HL-60/S4 treated with phorbol 12-myristate 13-acetate at 8.2 ng/mL for 4 days and 3 days (cell line): ENCODE results near the gene PRR5L.
"Not testable (repeated sequence)": the region's sequence is repeated elsewhere in the genome, so short reads cannot be mapped to it uniquely, and the experiment has no call there.

Experiments used
- in situ Hi-C: fragments of 300-500 bp; cut with MboI; formaldehyde crosslinking; loops from 2 replicates; pipeline ENCODE4 v1.15.0; 2022; ENCODE audit warnings: low sequenced_read_pairs

Gene PRR5L

GRCh38 chr11:36483042-36483441 is 187.0 kb downstream of the PRR5L start:
- in situ Hi-C loops = loop anchor here (25.0 kb wide), 1 partner anchor 871 kb away; the partner anchor contains the start of gene FJX1

GRCh38 chr11:36485298-36486002 is 189.4 kb downstream of the PRR5L start:
- in situ Hi-C loops = loop anchor here (25.0 kb wide), 1 partner anchor 873 kb away; the partner anchor contains the start of gene FJX1

- in situ Hi-C loops = loop anchor here (25.0 kb wide), 1 partner anchor 875 kb away; the partner anchor contains the start of gene FJX1
Measured at GRCh38 chr11:36487619-36488018, 191.5 kb downstream of the PRR5L start.

- in situ Hi-C loops = loop anchor here (25.0 kb wide), 1 partner anchor 876 kb away; the partner anchor contains the start of gene FJX1
Measured at GRCh38 chr11:36488096-36488495, 192.0 kb downstream of the PRR5L start.

- in situ Hi-C loops = loop anchor here (25.0 kb wide), 1 partner anchor 878 kb away; the partner anchor contains the start of gene FJX1
Measured at GRCh38 chr11:36490026-36490806, 194.1 kb downstream of the PRR5L start.

- in situ Hi-C loops = loop anchor here (25.0 kb wide), 1 partner anchor 881 kb away; the partner anchor contains the start of gene FJX1
Measured at GRCh38 chr11:36492724-36493304, 196.7 kb downstream of the PRR5L start.

GRCh38 chr11:36493332-36493731 is 197.2 kb downstream of the PRR5L start:
- in situ Hi-C loops = loop anchor here (25.0 kb wide), 1 partner anchor 881 kb away; the partner anchor contains the start of gene FJX1

- in situ Hi-C loops = loop anchor here (25.0 kb wide), 1 partner anchor 886 kb away; the partner anchor contains the start of gene FJX1
Measured at GRCh38 chr11:36498721-36499120, 202.6 kb downstream of the PRR5L start.

- in situ Hi-C loops = loop anchor here (25.0 kb wide), 1 partner anchor 887 kb away; the partner anchor contains the start of gene FJX1
Measured at GRCh38 chr11:36499315-36499714, 203.2 kb downstream of the PRR5L start.

GRCh38 chr11:36500315-36500721 is 204.2 kb downstream of the PRR5L start:
- in situ Hi-C loops = no loop called here

GRCh38 chr11:36501236-36501635 is 205.1 kb downstream of the PRR5L start:
- in situ Hi-C loops = no loop called here

- in situ Hi-C loops = no loop called here
Measured at GRCh38 chr11:36507824-36508489, 211.9 kb downstream of the PRR5L start.

- in situ Hi-C loops = no loop called here
Measured at GRCh38 chr11:36508743-36509142, 212.7 kb downstream of the PRR5L start.

GRCh38 chr11:36509201-36509639 is 213.1 kb downstream of the PRR5L start:
- in situ Hi-C loops = no loop called here

GRCh38 chr11:36509694-36510593 is 213.9 kb downstream of the PRR5L start, which contains the start of gene TRAF6:
Gene TRAF6, minus strand, starts transcription at chr11:36510272. Its CDS starts 8,757 bp downstream, at chr11:36501515.
- in situ Hi-C loops = no loop called here

GRCh38 chr11:36510594-36510942 is 214.5 kb downstream of the PRR5L start:
- in situ Hi-C loops = no loop called here

GRCh38 chr11:36511062-36511461 is 215.0 kb downstream of the PRR5L start:
- in situ Hi-C loops = not testable (repeated sequence)

- in situ Hi-C loops = no loop called here
Measured at GRCh38 chr11:36512016-36512415, 215.9 kb downstream of the PRR5L start.

- in situ Hi-C loops = no loop called here
Measured at GRCh38 chr11:36513965-36514364, 217.9 kb downstream of the PRR5L start.
